Hepatocyte (in vitro differentiated cells): ENCODE measurements around the gene SRPK2.

Experiments used
- CTCF ChIP-seq: fragments of 200-600 bp; sonication (generic); IDR thresholded peaks from 2 replicates; pipeline ENCODE4 v1.5.1; 2016; ENCODE audit warnings: antibody characterized with exemption, mild to moderate bottlenecking; ENCODE audit not compliant: poor library complexity
- EZH2 ChIP-seq: fragments of 200-600 bp; sonication (generic); IDR thresholded peaks from 2 replicates; pipeline ENCODE4 v1.6.1; 2016; ENCODE audit warnings: antibody characterized with exemption, mild to moderate bottlenecking, borderline replicate concordance

GRCh38 chr7:105216786-105217185 lies 171.9 kb downstream of the SRPK2 start:
- TF ChIP-seq CTCF (no peak), EZH2 (no peak)
